Stimulated activated CD8-positive, alpha-beta memory T cell treated with anti-CD3 and anti-CD28 coated beads, Interleukin-7, amount 100 ng/mL, for 4 hours (primary cell): Measurements from ENCODE around the gene SMIM5.
"Not testable (repeated sequence)": the region's sequence is repeated elsewhere in the genome, so short reads cannot be mapped to it uniquely, and the experiment has no call there.

ENCODE experiments used
- DNase-seq, 2 donors: peaks; one replicate each; pipeline ENCODE4 v3.0.0-alpha.2; 2020; ENCODE audit warnings: low read depth in 2 of 2

Gene SMIM5

GRCh38 chr17:75624714-75625345 lies 8.4 kb upstream of the SMIM5 start:
- DNase-seq = no peak

- no peak for DNase-seq
These were observed 7.3 kb upstream of the SMIM5 start for GRCh38 chr17:75625813-75626486.

- DNase-seq = no peak
These were observed 6.7 kb upstream of the SMIM5 start for GRCh38 chr17:75626496-75627038.

GRCh38 chr17:75627094-75627493 lies 6.1 kb upstream of the SMIM5 start:
- DNase-seq = no peak

GRCh38 chr17:75628425-75628824 lies 4.8 kb upstream of the SMIM5 start:
- no peak for DNase-seq

- DNase-seq = no peak
These were observed 4.1 kb upstream of the SMIM5 start for GRCh38 chr17:75629157-75629556.

- DNase-seq = no peak
These were observed 2.9 kb upstream of the SMIM5 start for GRCh38 chr17:75630071-75630917.

GRCh38 chr17:75631353-75631752 lies 1.9 kb upstream of the SMIM5 start:
- no peak for DNase-seq

- DNase-seq = no peak
These were observed 806 bp upstream of the SMIM5 start for GRCh38 chr17:75632428-75632827.

- peak; percentile 7 to 19 for DNase-seq
These were observed 497 bp downstream of the SMIM5 start for GRCh38 chr17:75633486-75634375.

GRCh38 chr17:75634376-75634740 lies 1.1 kb downstream of the SMIM5 start:
- DNase-seq = no peak

- DNase-seq = no peak
These were observed 1.7 kb downstream of the SMIM5 start for GRCh38 chr17:75634754-75635609.

GRCh38 chr17:75635610-75636202 lies 2.5 kb downstream of the SMIM5 start:
- DNase-seq = no peak

GRCh38 chr17:75636381-75637142 lies 3.3 kb downstream of the SMIM5 start:
- DNase-seq = no peak

GRCh38 chr17:75637143-75637538 lies 3.9 kb downstream of the SMIM5 start:
- no peak for DNase-seq

- DNase-seq = no peak
These were observed 4.3 kb downstream of the SMIM5 start for GRCh38 chr17:75637551-75637950.

GRCh38 chr17:75638039-75638438 lies 4.8 kb downstream of the SMIM5 start:
- not testable (repeated sequence) for DNase-seq

- DNase-seq = no peak
These were observed 5.7 kb downstream of the SMIM5 start for GRCh38 chr17:75638893-75639292.

- DNase-seq = no peak
These were observed 6.1 kb downstream of the SMIM5 start for GRCh38 chr17:75639327-75639726.
